C4-2B (cell line): Measurements from ENCODE around the gene USP11.

Source experiments
- H3K27ac ChIP-seq: fragments of 450-650 bp; 2 replicates; pipeline ENCODE4 v1.5.1; 2017
- CTCF ChIP-seq: fragments of 450-650 bp; conservative IDR thresholded peaks from 2 replicates; pipeline ENCODE4 v1.5.1; 2017; ENCODE audit warnings: mild to moderate bottlenecking
- ZFX ChIP-seq: fragments of 450-650 bp; IDR thresholded peaks from 2 replicates; pipeline ENCODE4 v1.6.1; 2017

Gene USP11

DNA sequence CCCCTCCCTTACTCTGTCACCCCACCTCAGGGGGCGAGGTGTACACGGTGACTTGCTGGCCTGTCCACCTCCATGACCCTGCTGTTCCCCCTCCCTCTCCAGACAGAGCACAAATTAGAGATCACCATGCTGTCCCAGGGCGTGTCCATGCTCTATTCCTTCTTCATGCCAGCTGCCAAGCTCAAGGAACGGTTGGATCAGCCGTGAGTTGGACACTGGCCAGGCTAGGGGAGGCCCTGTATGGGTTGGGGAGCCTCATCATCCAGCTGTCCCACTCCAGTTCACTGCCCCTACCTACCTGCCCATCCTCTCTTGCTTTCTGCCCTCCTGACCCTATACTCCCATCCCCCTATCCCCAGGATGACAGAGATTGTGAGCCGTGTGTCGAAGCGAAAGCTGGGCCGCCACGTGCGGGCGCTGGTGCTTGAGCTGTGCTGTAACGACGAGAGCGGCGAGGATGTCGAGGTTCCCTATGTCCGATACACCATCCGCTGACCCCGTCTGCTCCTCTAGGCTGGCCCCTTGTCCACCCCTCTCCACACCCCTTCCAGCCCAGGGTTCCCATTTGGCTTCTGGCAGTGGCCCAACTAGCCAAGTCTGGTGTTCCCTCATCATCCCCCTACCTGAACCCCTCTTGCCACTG is 18.3 kb upstream of the USP11 start:
- TF ChIP-seq ZFX (no peak), CTCF (no peak)
- peak overlapping the region; percentile 100 for H3K27ac ChIP-seq

DNA sequence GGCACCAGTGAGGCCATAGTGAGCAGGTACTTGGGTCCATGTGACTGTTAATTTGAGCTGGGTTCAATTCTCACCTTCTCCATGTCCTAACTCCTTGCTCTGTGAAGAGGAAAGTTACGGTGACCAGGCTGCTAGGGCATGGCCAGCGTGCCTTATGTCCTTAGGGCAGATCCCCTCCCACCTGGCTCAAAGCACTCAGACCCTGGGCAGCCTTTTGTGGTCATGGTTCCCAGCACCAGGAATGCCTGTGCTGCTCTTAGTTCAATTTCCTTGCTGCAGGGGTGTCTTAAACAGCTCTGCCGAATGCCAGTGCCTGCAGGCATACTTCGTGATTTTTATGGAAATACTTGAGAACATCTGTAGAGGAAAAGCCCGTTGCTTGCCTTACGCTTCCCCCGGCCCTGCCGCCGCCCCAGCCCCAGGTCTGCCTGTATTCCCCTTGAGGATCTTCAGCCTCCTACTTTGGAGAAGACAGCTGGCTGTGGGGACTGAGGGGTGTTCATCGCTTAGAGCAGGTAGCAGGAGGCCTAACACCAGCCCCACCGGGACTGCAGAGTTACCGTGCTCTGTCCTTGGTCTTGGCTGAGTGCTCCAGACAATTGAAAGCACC is 17.4 kb upstream of the USP11 start:
- TF ChIP-seq CTCF (no peak), ZFX (no peak)
- H3K27ac ChIP-seq, result peak overlapping the region; percentile 100

GRCh38 chrX:47216393-47216925 is 16.4 kb upstream of the USP11 start:
- peak overlapping the region; percentile 100 for H3K27ac ChIP-seq
- TF ChIP-seq ZFX (no peak), CTCF (no peak)

- TF ChIP-seq ZFX, result no peak
- no peak for TF ChIP-seq CTCF
- H3K27ac ChIP-seq, result peak overlapping the region; percentile 100
These were observed 15.5 kb upstream of the USP11 start for GRCh38 chrX:47217121-47217851.

GRCh38 chrX:47217852-47218279 is 14.9 kb upstream of the USP11 start:
- H3K27ac ChIP-seq, result peak overlapping the region; percentile 100

GRCh38 chrX:47218280-47218919 is 14.4 kb upstream of the USP11 start, which contains the start of gene CDK16:
Gene CDK16 (plus strand): TSS chrX:47218681. CDS start chrX:47223558, 4,877 bp downstream.
- peak; percentile 41; the same call in 1 of the 2 replicates for TF ChIP-seq ZFX
- no peak for TF ChIP-seq CTCF
- H3K27ac ChIP-seq, result peak within 1 kb of the TSS; percentile 100

More at GRCh38 chrX:47217852-47218279, 14.9 kb upstream of the USP11 start:
- no peak for TF ChIP-seq ZFX
- TF ChIP-seq CTCF, result no peak
